ENCODE measurements around the gene GCC2.

Gene GCC2

GRCh38 chr2:108538000-108538625, 89.1 kb downstream of the GCC2 start:
- TF ChIP-seq CTCF (IDR thresholded peaks at IDR 0.05; ENCODE audit: low read depth, low read length, missing control alignments), result no peak
- no peak overlapping the region for H3K4me3 ChIP-seq (replicated peaks; ENCODE audit: low read depth, low read length)
- DNase-seq (ENCODE audit: extremely low read depth, low read depth), result no peak

- no peak for DNase-seq (ENCODE audit: extremely low read depth, low read depth)
These were observed 92.4 kb downstream of the GCC2 start for GRCh38 chr2:108541451-108541850.

GRCh38 chr2:108542071-108542470, 93.1 kb downstream of the GCC2 start:
- no peak for TF ChIP-seq CTCF (IDR thresholded peaks at IDR 0.05; ENCODE audit: low read depth, low read length, missing control alignments)
- DNase-seq (ENCODE audit: extremely low read depth, low read depth), result peak; percentile 64

More at GRCh38 chr2:108541451-108541850, 92.4 kb downstream of the GCC2 start:
- no peak overlapping the region for H3K4me3 ChIP-seq (replicated peaks; ENCODE audit: low read depth, low read length)
- no peak for TF ChIP-seq CTCF (IDR thresholded peaks at IDR 0.05; ENCODE audit: low read depth, low read length, missing control alignments)

GRCh38 chr2:108547606-108548005, 98.6 kb downstream of the GCC2 start:
- no peak overlapping the region for H3K4me3 ChIP-seq (replicated peaks; ENCODE audit: low read depth, low read length)
- no peak for TF ChIP-seq CTCF (IDR thresholded peaks at IDR 0.05; ENCODE audit: low read depth, low read length, missing control alignments)
- DNase-seq (ENCODE audit: extremely low read depth, low read depth), result no peak

More at GRCh38 chr2:108542071-108542470, 93.1 kb downstream of the GCC2 start:
- no peak overlapping the region for H3K4me3 ChIP-seq (replicated peaks; ENCODE audit: low read depth, low read length)

GRCh38 chr2:108548208-108549003, 99.4 kb downstream of the GCC2 start:
- DNase-seq (ENCODE audit: extremely low read depth, low read depth), result no peak
- TF ChIP-seq CTCF (IDR thresholded peaks at IDR 0.05; ENCODE audit: low read depth, low read length, missing control alignments), result no peak
- H3K4me3 ChIP-seq (replicated peaks; ENCODE audit: low read depth, low read length), result no peak overlapping the region

- H3K4me3 ChIP-seq (replicated peaks; ENCODE audit: low read depth, low read length), result no peak overlapping the region
- DNase-seq (ENCODE audit: extremely low read depth, low read depth), result no peak
- no peak for TF ChIP-seq CTCF (IDR thresholded peaks at IDR 0.05; ENCODE audit: low read depth, low read length, missing control alignments)
These were observed 103.6 kb downstream of the GCC2 start for GRCh38 chr2:108552566-108552965.

All from HFF-Myc (cell line).